ENCODE results near the gene ZDHHC20. TPM values are rescaled to one million over a fixed set of nuclear protein-coding genes. Genes with fewer than 3 reads are reported as not detected.

ZDHHC20 gene
- total and polyA plus RNA-seq, 2 of the 13 experiments (the other 11 are each of a cell fraction or from before 2014, with no cell fraction given): 19.9 to 59.9 TPM

DNA sequence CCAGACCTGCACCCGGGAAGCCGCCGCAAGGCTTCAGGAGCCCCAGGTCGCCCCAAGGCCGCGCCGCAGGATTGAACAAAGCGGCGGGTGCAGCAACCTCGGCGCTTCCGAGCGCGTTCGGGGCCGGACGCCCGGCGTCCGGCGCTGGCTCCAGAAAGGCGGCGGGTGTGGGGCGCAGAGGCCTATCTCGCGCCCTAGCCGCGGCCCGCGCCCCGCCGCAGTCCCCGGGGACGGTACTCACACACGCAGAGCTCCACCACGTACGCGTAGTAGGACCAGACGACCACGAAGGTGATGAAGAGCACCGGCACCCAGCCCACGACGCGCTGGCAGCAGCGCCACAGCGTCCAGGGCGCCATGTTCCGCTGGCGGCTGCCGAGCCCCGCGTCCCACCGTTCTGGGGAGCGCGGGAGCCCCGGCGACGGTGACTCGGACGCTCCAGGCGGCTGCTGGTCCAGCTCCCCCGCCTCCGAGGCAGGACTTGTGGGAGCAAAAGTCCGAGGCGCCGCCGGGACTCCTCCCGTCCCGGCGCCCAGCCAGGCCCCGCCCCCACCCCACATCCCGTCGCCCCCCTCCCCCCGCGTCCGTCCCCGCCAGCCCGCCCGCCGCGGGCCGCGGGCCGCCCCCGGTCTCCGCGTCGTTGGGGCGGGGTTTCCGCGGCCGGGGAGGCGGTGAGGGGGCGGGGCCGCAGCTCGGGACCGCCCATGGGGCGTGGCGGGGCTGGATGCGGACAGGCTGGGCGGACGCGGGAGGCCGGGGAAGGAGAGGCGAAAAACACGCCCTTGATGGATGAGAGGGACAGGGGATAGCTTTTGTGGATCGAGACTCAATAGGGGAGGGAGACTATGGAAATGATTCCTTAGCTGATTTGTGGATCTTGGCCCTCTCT, at the start of gene ZDHHC20 (continued):
- TF ChIP-seq ELF3 (CRISPR knock-in tag; IDR thresholded peaks at IDR 0.05): peak; percentile 10; the same call in 1 of the 2 replicates
- TF ChIP-seq SP4 (CRISPR knock-in tag; IDR thresholded peaks at IDR 0.05): peak; percentile 90
- TF ChIP-seq ZMAT3 (CRISPR knock-in tag; conservative IDR thresholded peaks at IDR 0.05): peak; percentile 50; the same call in 1 of the 2 replicates
- no peak; the same call in 1 of the 2 replicates for TF ChIP-seq ZNF773 (CRISPR knock-in tag; IDR thresholded peaks at IDR 0.05; ENCODE audit: borderline replicate concordance)
- TF ChIP-seq ZNF670 (CRISPR knock-in tag; IDR thresholded peaks at IDR 0.05; ENCODE audit: borderline replicate concordance): peak; percentile 34; the same call in 1 of the 2 replicates
- peak; percentile 66 for TF ChIP-seq ZNF563 (CRISPR knock-in tag; IDR thresholded peaks at IDR 0.05)
- peak; percentile 89 for TF ChIP-seq RBFOX2 (IDR thresholded peaks at IDR 0.05; ENCODE audit: low read depth, low read length)
- TF ChIP-seq HMG20A (CRISPR knock-in tag; IDR thresholded peaks at IDR 0.05; ENCODE audit: borderline replicate concordance): no peak
- TF ChIP-seq, protein P1, sequence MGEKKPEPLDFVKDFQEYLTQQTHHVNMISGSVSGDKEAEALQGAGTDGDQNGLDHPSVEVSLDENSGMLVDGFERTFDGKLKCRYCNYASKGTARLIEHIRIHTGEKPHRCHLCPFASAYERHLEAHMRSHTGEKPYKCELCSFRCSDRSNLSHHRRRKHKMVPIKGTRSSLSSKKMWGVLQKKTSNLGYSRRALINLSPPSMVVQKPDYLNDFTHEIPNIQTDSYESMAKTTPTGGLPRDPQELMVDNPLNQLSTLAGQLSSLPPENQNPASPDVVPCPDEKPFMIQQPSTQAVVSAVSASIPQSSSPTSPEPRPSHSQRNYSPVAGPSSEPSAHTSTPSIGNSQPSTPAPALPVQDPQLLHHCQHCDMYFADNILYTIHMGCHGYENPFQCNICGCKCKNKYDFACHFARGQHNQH (CRISPR knock-in tag; IDR thresholded peaks at IDR 0.05): 0 out of 2 replicates have a peak, but pooled peaks have one; percentile 33
- no peak; the same call in 1 of the 2 replicates for TF ChIP-seq ZNF605 (CRISPR knock-in tag; IDR thresholded peaks at IDR 0.05)
- TF ChIP-seq ZBTB38 (CRISPR knock-in tag; IDR thresholded peaks at IDR 0.05): peak; percentile 72
- 0 out of 2 replicates have a peak, but pooled peaks have one; percentile 15 for TF ChIP-seq ZBTB7B (CRISPR knock-in tag; IDR thresholded peaks at IDR 0.05)
- TF ChIP-seq, protein P2, sequence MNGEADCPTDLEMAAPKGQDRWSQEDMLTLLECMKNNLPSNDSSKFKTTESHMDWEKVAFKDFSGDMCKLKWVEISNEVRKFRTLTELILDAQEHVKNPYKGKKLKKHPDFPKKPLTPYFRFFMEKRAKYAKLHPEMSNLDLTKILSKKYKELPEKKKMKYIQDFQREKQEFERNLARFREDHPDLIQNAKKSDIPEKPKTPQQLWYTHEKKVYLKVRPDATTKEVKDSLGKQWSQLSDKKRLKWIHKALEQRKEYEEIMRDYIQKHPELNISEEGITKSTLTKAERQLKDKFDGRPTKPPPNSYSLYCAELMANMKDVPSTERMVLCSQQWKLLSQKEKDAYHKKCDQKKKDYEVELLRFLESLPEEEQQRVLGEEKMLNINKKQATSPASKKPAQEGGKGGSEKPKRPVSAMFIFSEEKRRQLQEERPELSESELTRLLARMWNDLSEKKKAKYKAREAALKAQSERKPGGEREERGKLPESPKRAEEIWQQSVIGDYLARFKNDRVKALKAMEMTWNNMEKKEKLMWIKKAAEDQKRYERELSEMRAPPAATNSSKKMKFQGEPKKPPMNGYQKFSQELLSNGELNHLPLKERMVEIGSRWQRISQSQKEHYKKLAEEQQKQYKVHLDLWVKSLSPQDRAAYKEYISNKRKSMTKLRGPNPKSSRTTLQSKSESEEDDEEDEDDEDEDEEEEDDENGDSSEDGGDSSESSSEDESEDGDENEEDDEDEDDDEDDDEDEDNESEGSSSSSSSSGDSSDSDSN (CRISPR knock-in tag; IDR thresholded peaks at IDR 0.05): peak; percentile 96
- TF ChIP-seq ZKSCAN8 (CRISPR knock-in tag; IDR thresholded peaks at IDR 0.05; ENCODE audit: borderline replicate concordance): no peak
- peak; percentile 69; the same call in 1 of the 2 replicates for TF ChIP-seq ZNF891 (CRISPR knock-in tag; IDR thresholded peaks at IDR 0.05)
- 0 out of 2 replicates have a peak, but pooled peaks have one; percentile 42 for TF ChIP-seq ZNF788 (CRISPR knock-in tag; IDR thresholded peaks at IDR 0.05; ENCODE audit: borderline replicate concordance)
- TF ChIP-seq, protein P3, sequence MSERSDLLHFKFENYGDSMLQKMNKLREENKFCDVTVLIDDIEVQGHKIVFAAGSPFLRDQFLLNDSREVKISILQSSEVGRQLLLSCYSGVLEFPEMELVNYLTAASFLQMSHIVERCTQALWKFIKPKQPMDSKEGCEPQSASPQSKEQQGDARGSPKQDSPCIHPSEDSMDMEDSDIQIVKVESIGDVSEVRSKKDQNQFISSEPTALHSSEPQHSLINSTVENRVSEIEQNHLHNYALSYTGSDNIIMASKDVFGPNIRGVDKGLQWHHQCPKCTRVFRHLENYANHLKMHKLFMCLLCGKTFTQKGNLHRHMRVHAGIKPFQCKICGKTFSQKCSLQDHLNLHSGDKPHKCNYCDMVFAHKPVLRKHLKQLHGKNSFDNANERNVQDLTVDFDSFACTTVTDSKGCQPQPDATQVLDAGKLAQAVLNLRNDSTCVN (CRISPR knock-in tag; IDR thresholded peaks at IDR 0.05; ENCODE audit: borderline replicate concordance): 0 out of 2 replicates have a peak, but pooled peaks have one; percentile 24
- peak; percentile 74; the same call in 1 of the 2 replicates for TF ChIP-seq ZNF274 (CRISPR knock-in tag; IDR thresholded peaks at IDR 0.05)
- peak; percentile 26; the same call in 1 of the 2 replicates for TF ChIP-seq ZNF441 (CRISPR knock-in tag; IDR thresholded peaks at IDR 0.05; ENCODE audit: borderline replicate concordance)
- TF ChIP-seq ZMYM4 (CRISPR knock-in tag; IDR thresholded peaks at IDR 0.05): 0 out of 2 replicates have a peak, but pooled peaks have one; percentile 33
- TF ChIP-seq, protein P4, sequence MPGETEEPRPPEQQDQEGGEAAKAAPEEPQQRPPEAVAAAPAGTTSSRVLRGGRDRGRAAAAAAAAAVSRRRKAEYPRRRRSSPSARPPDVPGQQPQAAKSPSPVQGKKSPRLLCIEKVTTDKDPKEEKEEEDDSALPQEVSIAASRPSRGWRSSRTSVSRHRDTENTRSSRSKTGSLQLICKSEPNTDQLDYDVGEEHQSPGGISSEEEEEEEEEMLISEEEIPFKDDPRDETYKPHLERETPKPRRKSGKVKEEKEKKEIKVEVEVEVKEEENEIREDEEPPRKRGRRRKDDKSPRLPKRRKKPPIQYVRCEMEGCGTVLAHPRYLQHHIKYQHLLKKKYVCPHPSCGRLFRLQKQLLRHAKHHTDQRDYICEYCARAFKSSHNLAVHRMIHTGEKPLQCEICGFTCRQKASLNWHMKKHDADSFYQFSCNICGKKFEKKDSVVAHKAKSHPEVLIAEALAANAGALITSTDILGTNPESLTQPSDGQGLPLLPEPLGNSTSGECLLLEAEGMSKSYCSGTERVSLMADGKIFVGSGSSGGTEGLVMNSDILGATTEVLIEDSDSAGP (CRISPR knock-in tag; IDR thresholded peaks at IDR 0.05; ENCODE audit: borderline replicate concordance): 0 out of 2 replicates have a peak, but pooled peaks have one; percentile 60
